Measurements from ENCODE around the gene ADARB2. TPM values are rescaled to one million over a fixed set of nuclear protein-coding genes. Genes with fewer than 3 reads are reported as not detected.

Gene ADARB2
- total and polyA plus RNA-seq, 4 donors: 0.55 to 0.70 (median 0.59) TPM; not detected in 1

GRCh38 chr10:1626835-1627234 is 110.5 kb downstream of the ADARB2 start:
- H3K27ac ChIP-seq (ENCODE audit: low read depth in 1 of 2, low read length in 2 of 2): no peak overlapping the region
- no peaks in the 10 kb centered on the region for H3K9me3 ChIP-seq (ENCODE audit: control insufficient read depth in 4 of 4, low read length in 3 of 4)
- TF ChIP-seq MAX (IDR thresholded peaks at IDR 0.05) (no peak), FOXA2 (IDR thresholded peaks at IDR 0.05) (no peak), JUND (IDR thresholded peaks at IDR 0.05) (no peak), TAF1 (conservative IDR thresholded peaks at IDR 0.05) (no peak), ZBTB33 (IDR thresholded peaks at IDR 0.05) (no peak), YY1 (IDR thresholded peaks at IDR 0.05) (no peak), REST (IDR thresholded peaks at IDR 0.05) (no peak), RXRA (IDR thresholded peaks at IDR 0.05) (no peak), GABPA (IDR thresholded peaks at IDR 0.05 in 1 of 2, conservative IDR thresholded peaks at IDR 0.05 in 1 of 2) (no peak), CTCF (IDR thresholded peaks at IDR 0.05; ENCODE audit: low read depth, low read length, missing input control) (no peak), NR2F2 (IDR thresholded peaks at IDR 0.05) (no peak), RAD21 (IDR thresholded peaks at IDR 0.05) (no peak), HNF4A (conservative IDR thresholded peaks at IDR 0.05) (no peak)
- no peaks in the 10 kb centered on the region for H3K36me3 ChIP-seq (ENCODE audit: control insufficient read depth in 4 of 4, insufficient read depth in 3 of 4, low read depth in 1 of 4, low read length in 3 of 4)
- no peak overlapping the region for H3K4me3 ChIP-seq (ENCODE audit: low read depth in 1 of 3, low read length in 3 of 3)
- no peak for DNase-seq (ENCODE audit: low spot score)
- H3K27me3 ChIP-seq (ENCODE audit: control insufficient read depth in 4 of 4, insufficient read depth in 4 of 4, low read length in 3 of 4): peaks cover 0 to 3% (median 0%) of the 10 kb centered on the region in 4 donors
- WGBS: 90% methylated on average over 16 of the region's 16 CpGs
- no peaks in the 10 kb centered on the region for H3K4me1 ChIP-seq (ENCODE audit: control insufficient read depth in 4 of 4, insufficient read depth in 4 of 4, low read length in 3 of 4)
- H3K9ac ChIP-seq (ENCODE audit: low read depth in 1 of 2, low read length in 2 of 2): no peak overlapping the region

GRCh38 chr10:1626410-1626809 is 110.9 kb downstream of the ADARB2 start:
- H3K9me3 ChIP-seq (ENCODE audit: control insufficient read depth in 4 of 4, low read length in 3 of 4): no peaks in the 10 kb centered on the region
- WGBS: 86% methylated on average over 22 of the region's 22 CpGs
- TF ChIP-seq ATF3 (IDR thresholded peaks at IDR 0.05): no peak
- no peak for TF ChIP-seq YY1 (IDR thresholded peaks at IDR 0.05)
- TF ChIP-seq GABPA (IDR thresholded peaks at IDR 0.05 in 1 of 2, conservative IDR thresholded peaks at IDR 0.05 in 1 of 2): no peak
- TF ChIP-seq NR2F2 (IDR thresholded peaks at IDR 0.05): no peak
- TF ChIP-seq FOXA1 (IDR thresholded peaks at IDR 0.05): no peak
- no peak for TF ChIP-seq HNF4A (conservative IDR thresholded peaks at IDR 0.05)
- TF ChIP-seq MAX (IDR thresholded peaks at IDR 0.05): no peak
- TF ChIP-seq TAF1 (conservative IDR thresholded peaks at IDR 0.05): no peak
- no peak for TF ChIP-seq RAD21 (IDR thresholded peaks at IDR 0.05)
- TF ChIP-seq RXRA (IDR thresholded peaks at IDR 0.05): no peak
- TF ChIP-seq CTCF (IDR thresholded peaks at IDR 0.05; ENCODE audit: low read depth, low read length, missing input control): no peak
- TF ChIP-seq FOXA2 (IDR thresholded peaks at IDR 0.05): no peak
- no peak for TF ChIP-seq EGR1 (IDR thresholded peaks at IDR 0.05; ENCODE audit: low read depth in 2 of 2)
- TF ChIP-seq SP1 (IDR thresholded peaks at IDR 0.05): no peak
- no peak for TF ChIP-seq REST (IDR thresholded peaks at IDR 0.05)

More at GRCh38 chr10:1626410-1626809, 110.9 kb downstream of the ADARB2 start:
- peaks cover 0 to 3% (median 0%) of the 10 kb centered on the region in 4 donors for H3K27me3 ChIP-seq (ENCODE audit: control insufficient read depth in 4 of 4, insufficient read depth in 4 of 4, low read length in 3 of 4)
- H3K27ac ChIP-seq (ENCODE audit: low read depth in 1 of 2, low read length in 2 of 2): no peak overlapping the region
- no peak overlapping the region for H3K9ac ChIP-seq (ENCODE audit: low read depth in 1 of 2, low read length in 2 of 2)
- no peaks in the 10 kb centered on the region for H3K36me3 ChIP-seq (ENCODE audit: control insufficient read depth in 4 of 4, insufficient read depth in 3 of 4, low read depth in 1 of 4, low read length in 3 of 4)
- no peaks in the 10 kb centered on the region for H3K4me1 ChIP-seq (ENCODE audit: control insufficient read depth in 4 of 4, insufficient read depth in 4 of 4, low read length in 3 of 4)
- no peak overlapping the region for H3K4me3 ChIP-seq (ENCODE audit: low read depth in 1 of 3, low read length in 3 of 3)
- no peak for DNase-seq (ENCODE audit: low spot score)
